HG03280 (cell line): ENCODE measurements around the gene RNF167.

ENCODE experiments used
- ATAC-seq: cut with Tn5 transposase; IDR thresholded peaks from one replicate; pipeline ENCODE4 v1.9.1; 2021; ENCODE audit warnings: mild to moderate bottlenecking, moderate library complexity; ENCODE audit not compliant: unreplicated experiment

The RNF167 gene

DNA sequence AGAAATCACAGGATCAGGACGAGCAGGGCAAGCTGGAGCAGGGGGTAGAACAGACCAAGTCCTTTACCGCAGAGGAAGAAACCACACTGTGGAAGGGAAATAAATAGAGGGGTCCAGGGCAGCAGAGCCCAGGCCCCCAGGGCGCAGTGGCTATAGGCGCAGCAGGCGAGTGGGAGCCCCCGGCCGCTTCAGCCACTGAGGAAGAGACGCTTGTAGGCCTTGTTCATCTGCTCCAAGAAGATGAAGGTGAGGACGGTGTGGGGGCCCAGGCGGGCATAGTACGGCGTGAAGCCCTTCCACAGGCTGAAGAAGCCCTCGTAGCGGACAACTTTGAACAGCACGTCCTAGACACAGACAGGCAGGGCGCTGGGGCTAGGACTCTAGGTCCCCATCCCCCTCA is 2.5 kb upstream of the RNF167 start:
- no peak for ATAC-seq

DNA sequence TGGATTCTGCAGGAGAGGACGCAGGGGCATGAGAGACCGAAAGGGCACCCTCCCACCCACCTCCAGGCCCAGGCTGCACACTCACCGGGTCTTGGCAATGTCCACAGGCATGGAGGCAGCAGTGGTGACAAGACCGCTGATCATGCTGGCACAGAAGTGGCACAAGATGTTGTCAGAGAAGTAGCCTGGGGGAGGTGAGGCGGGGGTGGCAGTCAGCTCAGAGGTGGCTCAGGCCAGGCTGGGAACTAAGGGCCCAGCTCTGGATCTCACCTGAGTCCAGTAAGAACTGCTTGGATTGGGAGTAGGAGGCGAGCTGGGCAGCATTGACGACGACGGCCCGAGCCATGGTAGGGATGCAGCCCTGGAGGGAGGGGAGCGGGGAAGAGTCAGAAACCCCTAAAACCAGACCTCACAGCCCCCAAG is 2.0 kb upstream of the RNF167 start:
- no peak for ATAC-seq

DNA sequence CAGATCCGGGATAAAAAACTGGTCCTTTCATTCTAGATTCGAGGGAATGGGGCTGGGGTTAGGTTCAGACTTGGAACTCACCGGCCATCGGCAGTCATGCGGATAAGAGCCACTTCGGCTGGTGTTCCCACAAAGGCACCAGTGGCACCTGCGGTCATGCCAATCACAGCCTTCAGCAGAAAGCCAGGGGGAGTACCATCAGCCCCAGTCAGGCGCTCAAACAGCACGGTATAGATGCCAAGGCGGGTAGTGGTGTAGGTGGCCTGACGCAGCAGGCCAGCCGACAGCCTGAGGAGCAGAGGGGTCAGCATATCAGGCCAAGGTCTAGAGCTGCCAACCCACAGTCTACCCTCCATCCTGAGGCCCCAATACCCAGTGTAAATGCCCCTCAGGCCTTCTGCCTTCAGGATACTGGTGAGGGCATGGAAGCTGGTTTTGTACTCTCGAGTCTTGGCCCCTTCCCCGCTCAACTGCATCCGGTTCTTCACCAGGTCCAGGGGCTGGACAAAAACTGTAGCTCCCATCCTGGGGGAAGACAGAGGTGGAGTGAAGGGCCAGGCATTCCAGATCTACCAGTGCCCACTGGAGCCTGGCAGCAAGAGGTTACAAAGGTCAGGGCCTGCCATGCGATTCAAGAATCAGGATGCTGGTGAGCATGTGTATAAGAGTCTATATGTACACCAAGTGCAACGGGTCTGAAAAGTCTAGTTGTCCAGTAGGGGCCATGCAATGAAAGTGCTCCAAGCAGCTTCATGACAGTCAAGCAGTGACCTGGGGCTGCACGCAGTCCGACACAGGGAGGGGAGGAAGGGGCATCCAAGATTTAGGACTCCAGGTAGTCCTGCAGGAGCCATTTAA is 1.2 kb upstream of the RNF167 start:
- no peak for ATAC-seq

DNA sequence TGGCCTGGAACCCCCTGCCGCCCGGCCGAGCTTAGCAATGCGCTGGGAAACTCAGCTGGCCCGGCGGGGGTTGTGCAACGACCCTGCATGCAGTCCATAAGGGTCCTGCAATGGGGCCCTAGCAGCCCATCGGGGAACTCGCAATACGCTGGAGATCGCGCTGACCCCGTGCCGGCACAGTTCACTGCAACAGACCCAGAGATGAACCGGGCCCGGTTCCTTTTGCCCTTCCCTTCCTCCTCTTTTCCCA is 597 bp upstream of the RNF167 start:
- ATAC-seq, result peak; percentile 16

DNA sequence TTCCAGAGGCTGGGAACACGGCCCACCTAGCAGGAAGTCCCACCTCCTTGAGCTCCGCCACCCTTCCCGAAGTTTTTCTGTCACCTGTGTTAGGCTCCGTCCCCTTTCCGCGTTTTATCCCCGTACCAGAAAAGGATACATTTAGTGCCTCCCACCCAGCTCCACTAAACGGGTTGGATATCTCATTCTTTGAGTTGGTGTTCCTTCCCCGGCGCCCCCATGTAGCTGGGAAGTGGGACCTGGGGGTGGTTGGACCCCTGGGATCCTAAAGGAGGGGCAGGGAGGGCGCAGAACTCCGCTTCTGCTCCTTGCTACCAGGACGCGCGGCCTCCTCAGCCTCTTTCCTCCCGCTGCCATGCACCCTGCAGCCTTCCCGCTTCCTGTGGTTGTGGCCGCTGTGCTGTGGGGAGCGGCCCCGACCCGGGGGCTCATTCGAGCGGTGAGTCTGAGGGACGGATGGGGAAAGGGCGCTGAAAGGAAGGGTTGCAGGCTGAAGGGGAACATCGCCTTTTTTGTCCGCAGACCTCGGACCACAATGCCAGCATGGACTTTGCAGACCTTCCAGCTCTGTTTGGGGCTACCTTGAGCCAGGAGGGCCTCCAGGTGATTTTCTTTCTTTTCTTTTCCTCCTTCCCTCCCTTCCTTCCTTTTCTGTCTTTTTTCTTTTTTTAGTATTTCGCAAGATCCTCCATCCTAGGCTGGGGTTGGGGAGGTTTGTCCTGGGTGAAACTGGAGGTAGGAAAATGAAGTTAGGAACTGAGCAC is 669 bp downstream of the RNF167 start:
- no peak for ATAC-seq

DNA sequence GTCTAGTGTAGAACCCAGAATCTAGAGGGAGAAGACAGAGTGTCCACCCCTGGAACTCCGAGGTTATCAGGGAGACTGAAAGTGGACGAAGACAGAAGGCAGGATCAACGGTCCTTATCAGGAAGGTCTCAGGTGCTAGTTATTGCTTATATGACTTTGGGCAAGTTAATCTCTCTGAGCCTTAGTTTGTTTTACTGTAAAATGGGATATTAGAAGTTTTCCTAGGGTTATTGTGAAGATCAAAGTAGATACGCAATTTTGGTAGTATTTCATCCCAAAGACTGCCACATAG is 1.2 kb downstream of the RNF167 start:
- no peak for ATAC-seq

DNA sequence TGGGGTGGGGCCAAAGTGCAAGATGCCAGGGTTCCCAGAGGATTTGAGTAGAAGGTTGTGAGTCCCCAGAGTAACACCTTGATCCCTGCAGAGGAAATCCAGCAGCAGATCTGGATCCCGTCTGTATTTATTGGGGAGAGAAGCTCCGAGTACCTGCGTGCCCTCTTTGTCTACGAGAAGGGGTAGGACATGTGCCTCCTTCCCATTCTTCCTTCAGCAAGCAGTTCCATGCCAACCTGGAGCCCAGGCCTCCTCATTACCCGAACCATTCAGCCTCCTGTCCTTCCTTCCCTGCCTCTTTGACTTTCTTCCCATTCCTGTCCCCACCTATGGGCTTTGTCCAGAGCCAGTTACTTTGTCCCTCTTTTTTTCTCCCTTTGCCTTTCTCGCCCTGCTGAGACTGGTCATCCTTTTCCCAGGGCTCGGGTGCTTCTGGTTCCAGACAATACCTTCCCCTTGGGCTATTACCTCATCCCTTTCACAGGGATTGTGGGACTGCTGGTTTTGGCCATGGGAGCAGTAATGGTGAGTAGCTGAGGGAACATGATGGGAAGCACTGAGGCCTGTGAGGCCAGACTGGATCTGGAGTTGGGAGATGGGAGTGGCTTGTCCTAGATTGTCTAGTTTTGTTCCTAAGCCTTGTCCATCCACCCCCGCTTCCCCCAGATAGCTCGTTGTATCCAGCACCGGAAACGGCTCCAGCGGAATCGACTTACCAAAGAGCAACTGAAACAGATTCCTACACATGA is 2.9 kb downstream of the RNF167 start:
- ATAC-seq, result no peak

DNA sequence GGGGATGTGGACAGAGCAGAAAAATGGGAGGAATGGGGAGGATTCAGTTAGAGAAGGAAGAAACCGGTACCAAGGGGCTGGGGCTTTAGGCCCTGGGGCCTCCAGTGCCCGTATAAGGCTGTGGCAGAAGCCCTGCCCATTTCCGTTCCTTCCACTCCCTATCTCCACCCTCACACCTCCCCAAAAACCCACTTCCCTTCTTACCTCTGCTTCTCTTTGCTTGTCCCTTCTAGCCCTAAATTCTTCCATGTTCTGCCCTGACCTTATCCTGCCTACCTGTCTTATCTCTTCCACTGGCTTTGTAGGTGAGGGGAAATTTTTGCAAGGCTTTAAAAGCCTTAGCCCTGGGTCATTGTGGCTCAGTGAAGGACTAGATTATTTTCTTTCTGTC is 4.1 kb downstream of the RNF167 start:
- no peak for ATAC-seq

DNA sequence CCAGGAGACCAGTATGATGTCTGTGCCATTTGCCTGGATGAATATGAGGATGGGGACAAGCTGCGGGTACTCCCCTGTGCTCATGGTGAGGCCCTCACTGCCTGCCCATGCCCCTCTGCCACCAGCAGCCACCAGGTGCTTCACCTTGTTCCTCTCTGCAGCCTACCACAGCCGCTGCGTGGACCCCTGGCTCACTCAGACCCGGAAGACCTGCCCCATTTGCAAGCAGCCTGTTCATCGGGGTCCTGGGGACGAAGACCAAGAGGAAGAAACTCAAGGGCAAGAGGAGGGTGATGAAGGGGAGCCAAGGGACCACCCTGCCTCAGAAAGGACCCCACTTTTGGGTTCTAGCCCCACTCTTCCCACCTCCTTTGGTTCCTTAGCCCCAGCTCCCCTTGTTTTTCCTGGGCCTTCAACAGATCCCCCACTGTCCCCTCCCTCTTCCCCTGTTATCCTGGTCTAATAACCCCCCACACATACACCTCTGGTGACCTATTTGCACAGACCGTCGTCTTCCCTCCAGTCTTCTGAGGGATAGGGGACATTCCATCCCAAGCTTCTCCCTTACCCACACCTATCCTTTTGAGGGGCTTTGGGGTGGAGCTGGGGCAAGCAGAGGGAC is 4.6 kb downstream of the RNF167 start:
- ATAC-seq, result no peak

DNA sequence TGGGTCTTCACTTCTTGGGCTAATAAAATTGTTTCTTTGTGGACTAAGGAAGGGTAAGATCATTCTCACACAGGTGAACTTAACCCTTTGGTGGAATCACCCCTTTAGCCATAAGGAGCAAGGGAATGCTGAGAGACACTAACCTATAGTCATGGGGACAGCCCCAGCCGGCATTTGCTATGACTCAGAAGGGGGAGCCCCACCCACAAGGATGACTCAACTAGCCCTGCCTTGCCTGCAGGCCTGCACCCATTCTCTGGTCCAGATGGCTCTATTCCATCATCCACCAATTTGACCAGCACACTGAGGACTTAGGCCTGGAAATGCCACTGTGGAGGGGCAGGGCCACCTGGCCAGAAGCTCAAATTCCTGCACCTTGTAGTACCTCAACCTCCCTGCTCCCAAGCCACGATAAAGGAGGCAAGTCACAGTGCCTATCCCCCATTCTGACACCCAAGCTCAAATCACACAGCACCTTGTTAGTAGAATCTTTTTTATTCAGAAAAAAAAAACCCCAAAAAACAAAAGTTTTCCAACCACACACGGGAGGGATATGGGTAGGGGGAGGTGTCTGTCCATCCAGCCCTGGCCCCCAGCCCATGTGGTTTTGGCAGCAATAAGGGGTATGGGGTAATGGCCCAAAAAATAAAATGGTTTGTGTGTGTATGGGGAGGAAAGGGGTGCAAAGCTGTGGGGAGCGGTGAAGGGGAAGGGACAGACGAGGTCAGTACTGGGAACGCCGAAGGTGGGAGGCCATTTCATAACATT is 5.3 kb downstream of the RNF167 start:
- peak; percentile 23 for ATAC-seq

DNA sequence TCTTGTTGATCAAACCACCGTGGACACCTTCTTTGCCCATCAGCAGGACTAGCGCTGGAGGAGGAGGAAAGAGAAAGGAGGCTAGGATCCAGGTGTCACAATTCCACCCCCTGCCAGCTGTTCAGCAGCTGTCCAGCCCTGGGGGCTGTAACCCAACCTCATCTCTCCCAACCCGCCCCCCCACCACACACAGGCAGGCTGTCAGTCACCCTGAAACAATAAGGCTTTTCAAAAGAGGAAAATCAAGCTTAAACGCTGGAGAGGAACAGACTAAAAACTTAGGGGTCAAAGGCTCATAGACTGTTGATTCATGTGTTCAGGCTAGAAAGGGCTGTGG is 5.8 kb downstream of the RNF167 start:
- no peak for ATAC-seq

DNA sequence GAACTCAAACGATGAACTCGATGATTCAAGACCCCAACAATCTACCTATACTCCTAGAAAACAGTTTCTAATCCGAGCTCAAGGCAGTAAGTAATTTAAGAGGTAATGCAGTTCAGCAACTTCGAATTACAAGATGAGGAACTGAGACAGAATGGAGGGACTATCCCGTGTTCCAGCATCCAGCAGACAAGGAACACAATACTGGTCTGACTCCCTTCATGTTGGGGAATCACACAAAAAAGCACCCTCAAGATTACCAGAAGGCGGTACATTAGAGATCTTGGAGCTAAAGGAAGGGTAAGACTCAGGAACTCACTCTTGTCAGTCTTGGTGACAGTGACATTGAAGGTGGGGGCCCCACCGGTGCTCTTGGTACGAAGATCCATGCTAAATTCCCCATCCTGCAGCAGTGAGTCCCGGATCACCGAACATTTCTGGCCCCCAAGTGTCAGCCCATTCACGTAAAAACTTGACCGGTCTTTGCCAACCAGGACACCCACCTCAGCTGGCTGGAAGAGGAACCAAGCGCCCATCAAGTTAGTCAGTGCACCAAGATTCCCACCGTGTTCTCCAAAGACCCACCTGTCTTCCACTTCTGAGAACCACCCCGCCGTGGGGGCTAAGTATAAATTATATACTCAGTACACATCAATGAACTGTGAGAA is 6.4 kb downstream of the RNF167 start:
- no peak for ATAC-seq

DNA sequence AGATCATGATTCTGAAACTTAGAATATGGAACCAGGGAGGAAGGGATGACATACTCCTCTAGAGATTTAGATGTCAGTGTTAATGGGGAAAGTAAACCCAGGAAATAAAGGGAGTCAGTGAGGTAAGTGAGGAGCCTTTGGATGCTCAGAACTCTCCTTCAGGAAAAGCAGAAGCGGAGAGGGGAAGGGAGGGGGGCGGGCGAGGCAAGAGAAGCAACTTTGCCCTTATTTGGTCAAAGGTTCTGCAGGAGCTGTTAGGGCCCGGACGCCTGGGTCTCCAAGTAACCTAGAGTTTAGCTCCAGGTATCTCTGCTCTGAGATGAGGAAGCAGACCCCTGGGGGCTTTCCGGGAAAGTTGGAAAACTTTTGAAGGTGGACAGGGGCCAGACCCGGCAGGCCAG is 6.9 kb downstream of the RNF167 start:
- no peak for ATAC-seq

DNA sequence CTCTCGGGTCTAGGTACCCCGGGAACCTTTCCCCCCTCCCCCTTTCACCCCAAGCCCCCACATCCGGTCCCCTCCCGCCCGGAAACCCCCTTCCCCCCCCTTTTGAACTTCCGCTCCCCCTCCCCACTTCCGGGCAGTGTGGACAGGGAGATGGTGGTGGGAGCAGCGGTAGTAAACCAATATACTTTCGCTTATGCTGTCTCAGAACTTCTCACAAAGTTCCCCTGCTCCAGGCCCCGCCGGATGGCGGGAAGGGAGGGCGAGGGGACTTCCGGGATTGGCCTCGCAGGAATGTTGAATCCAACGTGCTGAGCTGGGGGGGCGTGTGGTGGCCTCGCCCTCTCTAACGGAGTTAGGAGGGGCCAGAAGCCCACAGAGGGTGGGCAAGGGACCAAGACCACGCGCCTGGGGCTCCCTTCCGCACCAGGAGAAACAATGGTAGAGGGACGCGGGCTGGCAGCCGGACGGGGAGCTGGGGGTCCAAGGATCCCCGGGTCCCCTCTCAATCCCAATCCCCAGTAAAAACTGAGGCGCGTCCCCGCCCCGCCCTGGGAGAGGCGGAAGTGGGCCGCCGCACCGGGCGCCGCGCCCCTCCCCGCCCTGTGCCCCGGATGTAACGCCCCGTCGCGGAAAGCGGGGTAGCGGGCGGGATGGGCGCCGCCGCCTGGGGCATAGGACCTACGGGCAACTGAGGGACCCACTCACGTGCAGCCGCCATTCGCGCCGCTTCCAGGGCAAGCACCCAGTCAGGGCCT is 7.5 kb downstream of the RNF167 start:
- peak; percentile 9 for ATAC-seq

DNA sequence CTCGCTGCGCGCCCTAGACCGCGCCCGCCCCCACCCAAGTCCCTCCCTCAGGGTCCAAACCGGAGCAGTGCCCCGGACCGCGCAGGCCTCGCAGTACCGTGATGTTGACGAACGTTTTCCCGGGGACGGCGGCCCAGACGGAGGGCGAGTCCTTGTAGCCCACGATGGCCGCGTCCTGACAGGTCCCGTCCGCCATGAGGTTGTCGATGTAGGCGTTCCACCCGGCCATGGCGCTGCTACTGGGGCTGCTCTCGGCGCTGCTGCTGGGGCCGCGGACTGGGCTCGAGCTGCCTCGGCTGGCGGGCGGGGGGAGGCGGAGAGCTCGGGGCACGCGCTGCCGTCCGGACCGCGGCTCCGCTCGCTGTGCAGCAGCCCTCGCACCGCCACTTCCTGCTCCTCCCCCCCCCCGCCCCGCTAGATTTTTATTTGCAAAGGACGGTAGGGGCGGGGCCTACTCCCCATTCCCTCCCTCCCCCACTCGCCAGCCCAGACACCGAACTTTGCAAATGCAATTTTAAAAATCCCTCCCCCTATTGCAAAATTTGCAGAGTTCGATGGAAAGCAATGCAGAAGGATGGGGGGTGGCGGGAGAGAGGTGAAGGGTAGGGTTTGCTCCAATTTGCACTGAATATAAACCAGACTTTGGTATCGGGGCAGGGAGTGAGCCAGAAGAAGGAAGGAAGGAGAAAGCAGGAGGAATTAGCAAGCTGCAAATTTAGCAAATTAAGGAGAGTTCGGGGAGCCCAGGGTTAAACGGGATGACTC is 8.3 kb downstream of the RNF167 start, which contains the start of gene PFN1:
PFN1 (minus strand) TSS at position 365 of the 765 bp plus-strand sequence; CDS start at position 229, 136 bp downstream.
- ATAC-seq, result peak; percentile 26

DNA sequence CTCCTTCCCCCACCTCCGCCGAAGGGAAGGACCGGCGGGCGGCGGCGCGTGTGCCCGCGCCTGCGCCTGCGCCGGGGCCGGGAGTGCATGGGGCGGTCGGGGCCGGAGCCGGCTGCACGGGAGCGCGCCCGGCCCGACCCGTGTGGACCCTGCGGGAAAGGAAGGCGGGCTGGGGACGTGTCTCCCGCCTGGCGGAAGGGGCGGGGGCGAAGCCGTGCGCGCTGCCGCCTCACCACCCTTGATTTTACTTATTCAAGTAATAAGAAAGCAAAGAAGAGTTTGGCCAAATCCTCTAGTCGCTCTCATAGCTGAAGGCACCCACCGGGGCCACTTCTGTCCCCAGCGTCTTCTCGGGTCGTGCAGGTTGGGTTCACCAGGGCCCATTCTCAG is 8.9 kb downstream of the RNF167 start:
- peak; percentile 38 for ATAC-seq

DNA sequence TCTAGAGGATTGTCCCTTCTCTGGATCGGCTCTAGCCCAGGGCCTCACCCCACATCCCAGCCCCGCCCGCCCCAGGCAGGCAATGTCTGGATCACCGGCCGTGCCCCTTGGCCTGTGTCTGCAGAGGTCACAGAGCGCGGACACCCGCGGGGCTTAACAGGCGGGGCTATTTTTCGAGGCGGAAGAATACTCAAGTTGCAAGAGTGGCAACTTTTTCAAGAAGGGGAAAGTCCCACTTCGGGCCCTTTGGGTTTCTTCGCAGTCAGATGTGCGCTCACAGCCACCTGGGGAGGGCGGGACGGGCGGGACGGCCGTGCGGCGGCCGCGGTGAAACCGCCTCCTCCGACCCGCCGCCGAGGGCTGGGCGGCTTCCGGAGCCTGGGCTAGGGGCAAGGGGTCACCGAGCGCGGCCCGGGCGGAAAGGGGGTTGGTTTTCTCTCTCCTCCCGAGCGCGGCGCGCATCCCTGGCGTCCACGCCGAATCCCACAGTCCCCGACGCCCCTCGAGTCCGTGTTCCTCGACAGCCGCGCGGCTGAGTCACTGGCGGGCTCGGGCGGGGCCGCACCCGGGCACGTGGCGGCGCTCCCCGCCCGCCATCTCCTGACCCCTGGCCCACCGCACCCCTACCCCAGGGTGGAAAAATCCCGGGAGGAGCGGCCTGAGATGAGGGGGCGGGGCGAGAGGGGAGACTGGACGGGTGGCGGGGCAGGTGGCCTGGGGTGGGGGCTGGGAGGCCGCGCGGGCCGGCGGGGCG is 9.4 kb downstream of the RNF167 start:
- peak; percentile 27 for ATAC-seq

DNA sequence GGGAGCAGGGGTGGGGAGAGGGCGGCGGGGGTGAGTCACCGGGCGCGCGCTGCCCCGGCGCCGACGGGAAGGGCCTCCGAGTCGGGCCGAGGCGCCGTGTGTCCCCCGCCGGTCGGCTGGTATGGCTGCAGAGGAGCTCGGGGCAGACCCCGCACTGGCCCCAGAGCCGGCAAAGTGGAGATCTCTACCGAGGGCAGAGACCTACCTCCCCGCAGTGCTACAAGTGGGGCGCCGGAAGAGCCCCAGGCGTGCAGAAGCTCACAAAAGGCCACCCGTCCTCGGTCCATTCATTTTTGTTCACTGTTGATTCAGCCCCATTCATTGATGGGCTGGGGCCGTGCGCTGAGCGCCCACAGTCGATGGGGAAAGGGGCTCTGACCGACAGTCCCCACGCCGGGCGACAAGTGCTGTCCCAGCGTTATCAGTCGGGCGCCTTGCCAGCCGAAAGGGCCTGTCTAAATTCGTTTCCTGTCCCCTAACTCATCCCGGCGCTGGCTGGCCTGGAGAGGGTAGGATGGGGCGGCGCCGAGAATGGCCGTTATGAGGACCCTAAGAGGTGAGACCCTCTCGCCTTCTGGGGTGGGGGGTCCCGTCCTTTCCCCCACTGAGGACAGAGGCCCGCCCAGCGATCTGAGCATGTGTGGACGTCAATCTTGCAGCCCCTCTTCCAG is 10.1 kb downstream of the RNF167 start:
- no peak for ATAC-seq
